SK-N-SH (cell line): ENCODE data around the gene CDK5. TPM values are rescaled to one million over a fixed set of nuclear protein-coding genes. Genes with fewer than 3 reads are reported as not detected.
A peak's percentile ranks its signal among the peaks of the same experiment; 100 is the strongest.
"Not testable (repeated sequence)": the region's sequence is repeated elsewhere in the genome, so short reads cannot be mapped to it uniquely, and the experiment has no call there.

Experiments
- CTCF ChIA-PET: fragments of 300-600, 350-600 bp; formaldehyde crosslinking; extraction: SDS; loops from one replicate; lab custom pipeline; 2021; lab: Yijun Ruan, JAX
- POLR2A ChIA-PET: fragments of 350-600 bp; sonication (Branson Sonifier 250); formaldehyde crosslinking; extraction: SDS; loops from one replicate; lab custom pipeline; 2020; ENCODE audit warnings: antibody characterized with exemption, inconsistent platforms; lab: Yijun Ruan, JAX
- DNase-seq: peaks from one replicate; pipeline ENCODE4 v3.0.0; 2012
- H2AFZ ChIP-seq: fragments of 200-600 bp; sonication (generic); 2 replicates; pipeline ENCODE4 v1.8.1; 2016; ENCODE audit warnings: antibody characterized with exemption, mild to moderate bottlenecking, low read depth
- H3F3A ChIP-seq: fragments of 200-600 bp; sonication (generic); replicated peaks from 2 replicates; pipeline ENCODE3; 2016; ENCODE audit warnings: antibody characterized with exemption, mild to moderate bottlenecking; ENCODE audit not compliant: insufficient read depth
- H3K27ac ChIP-seq, 2 experiments: fragments of 200-500 bp in 1 of 2; fragments of 200-600 bp in 1 of 2; sonication (Bioruptor generic) in 1 of 2; sonication (generic), shearing (Covaris generic) in 1 of 2; 2 replicates each; pipeline versions ENCODE4 v1.5.1 to v1.6.1; 2014 to 2016; ENCODE audit warnings: low read depth in 2 of 2, inconsistent platforms in 1 of 2, low read length in 1 of 2, mild to moderate bottlenecking in 1 of 2, mixed read lengths in 1 of 2
- H3K27me3 ChIP-seq: fragments of 200-600 bp; sonication (generic), shearing (Covaris generic); 2 replicates; pipeline ENCODE4 v1.6.1; 2016; ENCODE audit warnings: mixed run types; ENCODE audit not compliant: insufficient read depth
- H3K36me3 ChIP-seq, 2 experiments: fragments of 200-500 bp in 1 of 2; fragments of 200-600 bp in 1 of 2; sonication (Bioruptor generic) in 1 of 2; sonication (generic) in 1 of 2; replicated peaks in 1 of 2; 2 replicates each; pipeline versions ENCODE3 to v1.5.1; 2014 to 2016; ENCODE audit warnings: low read length in 1 of 2, mild to moderate bottlenecking in 1 of 2; ENCODE audit not compliant: insufficient read depth in 2 of 2, control insufficient read depth in 1 of 2
- H3K4me1 ChIP-seq, 2 experiments: fragments of 200-500 bp in 1 of 2; fragments of 200-600 bp in 1 of 2; sonication (Bioruptor generic) in 1 of 2; sonication (generic), shearing (Covaris generic) in 1 of 2; 2 replicates each; pipeline versions ENCODE4 v1.5.1 to v1.6.1; 2014 to 2016; ENCODE audit warnings: low read depth in 1 of 2, low read length in 1 of 2, mixed run types in 1 of 2; ENCODE audit not compliant: insufficient read depth in 2 of 2, control insufficient read depth in 1 of 2
- H3K4me2 ChIP-seq: fragments of 200-600 bp; sonication (generic), shearing (Covaris generic); 2 replicates; pipeline ENCODE4 v1.6.1; 2017; ENCODE audit warnings: mixed run types
- H3K4me3 ChIP-seq, 2 experiments: fragments of 200-500 bp in 1 of 2; fragments of 200-600 bp in 1 of 2; sonication (Bioruptor generic) in 1 of 2; sonication (generic), shearing (Covaris generic) in 1 of 2; 2 replicates each; pipeline versions ENCODE4 v1.5.1 to v1.8.1; 2014 to 2016; ENCODE audit warnings: low read depth in 2 of 2, inconsistent platforms in 1 of 2, low read length in 1 of 2, mild to moderate bottlenecking in 1 of 2, mixed read lengths in 1 of 2, moderate library complexity in 1 of 2
- H3K79me2 ChIP-seq: fragments of 200-600 bp; sonication (generic); 2 replicates; pipeline ENCODE4 v1.8.1; 2017; ENCODE audit warnings: mild to moderate bottlenecking; ENCODE audit not compliant: insufficient read depth
- H3K9ac ChIP-seq: fragments of 200-600 bp; sonication (generic); 2 replicates; pipeline ENCODE4 v1.6.1; 2017; ENCODE audit warnings: mixed run types
- H3K9me2 ChIP-seq: fragments of 200-600 bp; sonication (generic); 2 replicates; pipeline ENCODE4 v1.6.1; 2017; ENCODE audit warnings: mixed run types
- H3K9me3 ChIP-seq: fragments of 200-600 bp; sonication (generic); 2 replicates; pipeline ENCODE4 v1.6.1; 2017; ENCODE audit warnings: mixed run types, mild to moderate bottlenecking, moderate library complexity
- H4K20me1 ChIP-seq: fragments of 200-600 bp; sonication (generic); 2 replicates; pipeline ENCODE4 v1.6.1; 2017; ENCODE audit warnings: mild to moderate bottlenecking, mixed run types; ENCODE audit not compliant: insufficient read depth
- CHD2 ChIP-seq: fragments of 150-350 bp; IDR thresholded peaks from 2 replicates; pipeline ENCODE4 v1.6.1; 2018; ENCODE audit warnings: low read length; ENCODE audit not compliant: partially characterized antibody
- ELF1 ChIP-seq: IDR thresholded peaks from 2 replicates; pipeline ENCODE4 v1.4.0; 2012
- EP300 ChIP-seq, 2 experiments: IDR thresholded peaks; 2 replicates each; pipeline versions ENCODE4 v1.4.0 to v1.6.1; 2012; ENCODE audit warnings: borderline replicate concordance in 1 of 2, low read depth in 1 of 2, low read length in 1 of 2
- FOSL2 ChIP-seq: IDR thresholded peaks from 2 replicates; pipeline ENCODE4 v1.4.0; 2012; ENCODE audit warnings: low read depth, mild to moderate bottlenecking, moderate library complexity, borderline replicate concordance
- GABPA ChIP-seq: IDR thresholded peaks from 2 replicates; pipeline ENCODE4 v1.4.0; 2012; ENCODE audit warnings: low read depth, mild to moderate bottlenecking
- MXI1 ChIP-seq: IDR thresholded peaks from 2 replicates; pipeline ENCODE4 v1.6.1; 2012; ENCODE audit warnings: mild to moderate bottlenecking, low read depth, low read length, improper control_type of control experiment
- NFIC ChIP-seq: IDR thresholded peaks from 2 replicates; pipeline ENCODE4 v1.4.0; 2012; ENCODE audit warnings: borderline replicate concordance
- POLR2AphosphoS5 ChIP-seq: IDR thresholded peaks from 2 replicates; pipeline ENCODE4 v1.6.1; 2012; ENCODE audit warnings: low read depth, low read length
- RCOR1 ChIP-seq: fragments of 150-350 bp; IDR thresholded peaks from 2 replicates; pipeline ENCODE4 v1.6.1; 2017; ENCODE audit warnings: antibody characterized with exemption, low read length
- RXRA ChIP-seq: IDR thresholded peaks from 2 replicates; pipeline ENCODE4 v1.4.0; 2012; ENCODE audit warnings: low read depth, mild to moderate bottlenecking, borderline replicate concordance
- TAF1 ChIP-seq: IDR thresholded peaks from 2 replicates; pipeline ENCODE4 v1.6.1; 2012; ENCODE audit warnings: low read depth, mild to moderate bottlenecking, low read length, moderate library complexity, borderline replicate concordance
- WGBS: methylation state at CpG from one replicate; pipeline ENCODE4 v1.1.6; 2017; ENCODE audit warnings: low lambda C conversion rate; 5-methylcytosine and 5-hydroxymethylcytosine counted together
- polyA plus RNA-seq, 3 experiments: library from polyadenylated mRNA; depleted of rRNA; stranded (reverse); fragments of >200 nt; gene quantifications; 2 replicates each; pipeline ENCODE4 v1.2.3, GENCODE V29; 2012
- TF ChIP-seq, protein P1 (sequence below): fragments of 150-350 bp; IDR thresholded peaks from 2 replicates; pipeline ENCODE4 v1.6.1; 2017; ENCODE audit warnings: antibody characterized with exemption, low read length, low read depth, borderline replicate concordance
- TF ChIP-seq, protein P2 (sequence below): IDR thresholded peaks from 2 replicates; pipeline ENCODE4 v1.4.0; 2012; ENCODE audit warnings: low read depth, borderline replicate concordance
- TF ChIP-seq, protein P3 (sequence below): IDR thresholded peaks from 2 replicates; pipeline ENCODE4 v1.4.0; 2012; ENCODE audit warnings: low read depth, borderline replicate concordance
- TF ChIP-seq, protein P4 (sequence below): fragments of 150-350 bp; IDR thresholded peaks from 2 replicates; pipeline ENCODE4 v1.6.1; 2016; ENCODE audit warnings: mild to moderate bottlenecking, low read depth, low read length

Gene CDK5
- polyA plus RNA-seq, 1 of the 3 experiments (the other 2 are of a cell fraction): 125 TPM

DNA sequence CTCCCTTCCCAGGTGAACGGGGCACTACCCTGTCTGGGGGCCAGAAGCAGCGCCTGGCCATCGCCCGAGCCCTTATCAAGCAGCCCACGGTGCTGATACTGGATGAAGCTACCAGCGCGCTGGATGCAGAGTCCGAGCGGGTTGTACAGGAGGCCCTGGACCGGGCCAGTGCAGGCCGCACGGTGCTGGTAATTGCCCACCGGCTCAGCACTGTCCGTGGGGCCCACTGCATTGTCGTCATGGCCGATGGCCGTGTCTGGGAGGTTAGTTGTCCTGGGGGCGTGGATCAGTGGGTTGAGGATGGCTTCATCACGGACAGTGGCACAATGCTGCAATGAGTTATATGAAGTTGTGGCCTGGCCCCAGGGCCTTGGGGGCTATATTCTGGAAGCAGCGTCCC lies 13.7 kb downstream of the CDK5 start:
- H3K27ac ChIP-seq: no peak overlapping the region
- H3K79me2 ChIP-seq: no peaks in the 10 kb centered on the region
- WGBS: 98% methylated on average over 11 of the region's 20 CpGs
- H3F3A ChIP-seq: peaks cover 25% of the 10 kb centered on the region
- POLR2A ChIA-PET: no interaction called here
- no peak overlapping the region for H3K4me2 ChIP-seq
- no peaks in the 10 kb centered on the region for H3K9me3 ChIP-seq
- H3K36me3 ChIP-seq: peaks cover 4 to 20% of the 10 kb centered on the region in 2 experiments
- H3K9ac ChIP-seq: no peak overlapping the region
- DNase-seq: no peak
- H2AFZ ChIP-seq: no peak overlapping the region
- TF ChIP-seq FOSL2 (no peak), NFIC (no peak), EP300 (IDR thresholded peaks at IDR 0.05; ENCODE audit: borderline replicate concordance in 1 of 2, low read depth in 1 of 2, low read length in 1 of 2) (no peak), RXRA (no peak)
- no peaks in the 10 kb centered on the region for H3K9me2 ChIP-seq
- H4K20me1 ChIP-seq: no peaks in the 10 kb centered on the region
- no peak overlapping the region for H3K4me3 ChIP-seq
- H3K27me3 ChIP-seq: no peaks in the 10 kb centered on the region
- CTCF ChIA-PET: interaction anchor here (1.5 to 3.7 kb wide), 2 partner anchors 15 to 25 kb away, joined by 3 to 21 read pairs; partner anchors contain the start of gene ABCB8
- H3K4me1 ChIP-seq: peaks cover 29 to 56% of the 10 kb centered on the region in 2 experiments

DNA sequence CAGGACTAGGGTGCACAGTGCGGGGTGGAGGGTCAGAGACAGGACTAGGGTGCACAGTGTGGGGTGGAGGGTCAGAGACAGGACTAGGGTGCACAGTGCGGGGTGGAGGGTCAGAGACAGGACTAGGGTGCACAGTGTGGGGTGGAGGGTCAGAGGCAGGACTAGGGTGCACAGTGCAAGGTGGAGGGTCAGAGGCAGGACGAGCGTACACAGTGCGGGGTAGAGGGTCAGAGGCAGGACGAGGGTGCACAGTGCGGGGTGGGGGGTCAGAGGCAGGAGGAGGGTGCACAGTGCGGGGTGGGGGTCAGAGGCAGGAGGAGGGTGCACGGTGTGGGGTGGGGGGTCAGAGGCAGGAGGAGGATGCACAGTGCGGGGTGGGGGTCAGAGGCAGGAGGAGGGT lies 14.2 kb downstream of the CDK5 start:
- 88% methylated on average over 10 of the region's 10 CpGs for WGBS
- CTCF ChIA-PET, H4K20me1 ChIP-seq: not testable (repeated sequence)

DNA sequence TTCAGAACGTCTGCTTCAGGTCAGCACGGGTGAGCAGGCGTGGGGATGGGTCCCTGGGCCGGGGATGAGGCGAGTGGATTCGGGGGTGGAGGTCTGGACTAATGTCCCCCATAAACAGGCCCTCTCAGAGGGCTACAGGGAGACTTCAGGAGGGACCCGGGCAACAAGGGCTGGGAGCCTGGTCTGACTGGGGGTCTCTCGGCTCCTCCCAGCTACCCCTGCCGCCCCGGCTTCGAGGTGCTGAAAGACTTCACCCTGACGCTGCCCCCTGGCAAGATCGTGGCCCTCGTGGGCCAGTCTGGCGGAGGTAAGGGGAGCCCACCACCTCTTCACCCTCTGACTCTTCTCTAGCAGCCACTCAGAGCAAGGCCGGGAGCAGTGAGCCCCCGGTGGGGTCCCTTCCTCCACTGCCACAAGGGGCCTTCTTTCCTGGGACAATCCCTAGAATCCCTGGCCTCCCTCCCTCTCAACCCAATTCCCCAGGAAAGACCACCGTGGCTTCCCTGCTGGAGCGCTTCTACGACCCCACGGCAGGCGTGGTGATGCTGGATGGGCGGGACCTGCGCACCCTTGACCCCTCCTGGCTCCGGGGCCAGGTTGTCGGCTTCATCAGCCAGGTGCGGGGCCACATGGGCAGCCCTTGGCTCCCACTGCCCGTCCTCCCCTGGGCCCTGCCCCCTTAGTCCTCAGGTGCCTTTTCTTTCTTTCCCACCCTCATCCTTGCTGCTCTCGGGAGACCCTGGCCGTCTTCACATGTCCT lies 16.9 kb downstream of the CDK5 start:
- Histone ChIP-seq H4K20me1 (no peaks in the 10 kb centered on the region), H3K4me1 (peaks cover 30 to 35% of the 10 kb centered on the region in 2 experiments), H3K27ac (peak overlapping the region; percentile 98), H3K9ac (no peak overlapping the region), H3K9me3 (no peaks in the 10 kb centered on the region), H3K4me2 (no peak overlapping the region), H3K27me3 (no peaks in the 10 kb centered on the region), H3K79me2 (no peaks in the 10 kb centered on the region; the same call in 1 of the 2 replicates), H3K9me2 (no peaks in the 10 kb centered on the region), H3K36me3 (peaks cover 12 to 31% of the 10 kb centered on the region in 2 experiments), H2AFZ (no peak overlapping the region), H3F3A (peaks cover 25% of the 10 kb centered on the region), H3K4me3 (no peak overlapping the region)
- ChIA-PET POLR2A (interaction anchor here (1.5 to 2.6 kb wide), 2 partner anchors 12 to 18 kb away, joined by 3 to 12 read pairs; partner anchors contain the start of genes ABCB8 and SLC4A2), CTCF (interaction anchor here (1.0 to 4.0 kb wide), 6 partner anchors 13 to 142 kb away, joined by 3 to 24 read pairs (median 4); partner anchors contain the start of gene CDK5)
- no peak for DNase-seq
- WGBS: 95% methylated on average over 23 of the region's 30 CpGs
- TF ChIP-seq EP300 (IDR thresholded peaks at IDR 0.05; ENCODE audit: borderline replicate concordance in 1 of 2, low read depth in 1 of 2, low read length in 1 of 2) (no peak), TAF1 (no peak), CHD2 (no peak), GABPA (no peak), RCOR1 (no peak), ELF1 (no peak), POLR2AphosphoS5 (no peak), MXI1 (no peak)
- TF ChIP-seq, protein P1, sequence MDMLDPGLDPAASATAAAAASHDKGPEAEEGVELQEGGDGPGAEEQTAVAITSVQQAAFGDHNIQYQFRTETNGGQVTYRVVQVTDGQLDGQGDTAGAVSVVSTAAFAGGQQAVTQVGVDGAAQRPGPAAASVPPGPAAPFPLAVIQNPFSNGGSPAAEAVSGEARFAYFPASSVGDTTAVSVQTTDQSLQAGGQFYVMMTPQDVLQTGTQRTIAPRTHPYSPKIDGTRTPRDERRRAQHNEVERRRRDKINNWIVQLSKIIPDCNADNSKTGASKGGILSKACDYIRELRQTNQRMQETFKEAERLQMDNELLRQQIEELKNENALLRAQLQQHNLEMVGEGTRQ: no peak
- TF ChIP-seq, protein P2, sequence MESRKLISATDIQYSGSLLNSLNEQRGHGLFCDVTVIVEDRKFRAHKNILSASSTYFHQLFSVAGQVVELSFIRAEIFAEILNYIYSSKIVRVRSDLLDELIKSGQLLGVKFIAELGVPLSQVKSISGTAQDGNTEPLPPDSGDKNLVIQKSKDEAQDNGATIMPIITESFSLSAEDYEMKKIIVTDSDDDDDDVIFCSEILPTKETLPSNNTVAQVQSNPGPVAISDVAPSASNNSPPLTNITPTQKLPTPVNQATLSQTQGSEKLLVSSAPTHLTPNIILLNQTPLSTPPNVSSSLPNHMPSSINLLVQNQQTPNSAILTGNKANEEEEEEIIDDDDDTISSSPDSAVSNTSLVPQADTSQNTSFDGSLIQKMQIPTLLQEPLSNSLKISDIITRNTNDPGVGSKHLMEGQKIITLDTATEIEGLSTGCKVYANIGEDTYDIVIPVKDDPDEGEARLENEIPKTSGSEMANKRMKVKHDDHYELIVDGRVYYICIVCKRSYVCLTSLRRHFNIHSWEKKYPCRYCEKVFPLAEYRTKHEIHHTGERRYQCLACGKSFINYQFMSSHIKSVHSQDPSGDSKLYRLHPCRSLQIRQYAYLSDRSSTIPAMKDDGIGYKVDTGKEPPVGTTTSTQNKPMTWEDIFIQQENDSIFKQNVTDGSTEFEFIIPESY: no peak
- TF ChIP-seq, protein P3, sequence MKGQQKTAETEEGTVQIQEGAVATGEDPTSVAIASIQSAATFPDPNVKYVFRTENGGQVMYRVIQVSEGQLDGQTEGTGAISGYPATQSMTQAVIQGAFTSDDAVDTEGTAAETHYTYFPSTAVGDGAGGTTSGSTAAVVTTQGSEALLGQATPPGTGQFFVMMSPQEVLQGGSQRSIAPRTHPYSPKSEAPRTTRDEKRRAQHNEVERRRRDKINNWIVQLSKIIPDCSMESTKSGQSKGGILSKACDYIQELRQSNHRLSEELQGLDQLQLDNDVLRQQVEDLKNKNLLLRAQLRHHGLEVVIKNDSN: no peak
- TF ChIP-seq, protein P4, sequence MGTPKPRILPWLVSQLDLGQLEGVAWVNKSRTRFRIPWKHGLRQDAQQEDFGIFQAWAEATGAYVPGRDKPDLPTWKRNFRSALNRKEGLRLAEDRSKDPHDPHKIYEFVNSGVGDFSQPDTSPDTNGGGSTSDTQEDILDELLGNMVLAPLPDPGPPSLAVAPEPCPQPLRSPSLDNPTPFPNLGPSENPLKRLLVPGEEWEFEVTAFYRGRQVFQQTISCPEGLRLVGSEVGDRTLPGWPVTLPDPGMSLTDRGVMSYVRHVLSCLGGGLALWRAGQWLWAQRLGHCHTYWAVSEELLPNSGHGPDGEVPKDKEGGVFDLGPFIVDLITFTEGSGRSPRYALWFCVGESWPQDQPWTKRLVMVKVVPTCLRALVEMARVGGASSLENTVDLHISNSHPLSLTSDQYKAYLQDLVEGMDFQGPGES: no peak

More for the DNA sequence above, 14.2 kb downstream of the CDK5 start:
- Histone ChIP-seq H3F3A (peaks cover 30% of the 10 kb centered on the region), H3K4me1 (peaks cover 35 to 59% of the 10 kb centered on the region in 2 experiments), H3K36me3 (peaks cover 4 to 20% of the 10 kb centered on the region in 2 experiments)
- H3K4me3 ChIP-seq, H3K27ac ChIP-seq, H3K4me2 ChIP-seq, POLR2A ChIA-PET, H3K9me2 ChIP-seq, H3K27me3 ChIP-seq, H3K79me2 ChIP-seq, H3K9ac ChIP-seq, H3K9me3 ChIP-seq, DNase-seq, H2AFZ ChIP-seq: not testable (repeated sequence)
